HG03457 (cell line): ENCODE data around the gene UBASH3A.
"Not testable (repeated sequence)": the region's sequence is repeated elsewhere in the genome, so short reads cannot be mapped to it uniquely, and the experiment has no call there.

Experiments used
- ATAC-seq: cut with Tn5 transposase; IDR thresholded peaks from one replicate; pipeline ENCODE4 v1.9.1; 2021; ENCODE audit warnings: moderate number of reproducible peaks; ENCODE audit not compliant: unreplicated experiment

The UBASH3A gene

DNA sequence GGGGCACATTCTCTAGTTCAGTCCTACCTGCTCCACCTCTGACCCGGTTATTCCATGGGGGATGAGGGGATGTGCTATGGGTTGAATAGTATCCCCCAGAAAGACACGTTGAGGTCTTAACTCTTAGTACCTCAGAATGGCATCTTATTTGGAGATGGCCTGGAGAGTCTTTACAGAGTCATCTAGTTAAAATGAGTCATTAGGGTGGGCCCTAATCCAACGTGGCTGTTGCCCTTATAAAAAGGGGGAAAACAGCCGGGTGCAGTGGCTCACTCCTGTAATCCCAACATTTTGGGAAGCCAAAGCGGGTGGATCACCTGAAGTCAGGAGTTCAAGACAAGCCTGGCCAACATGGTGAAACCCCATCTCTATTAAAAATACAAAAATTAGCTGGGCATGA lies 13.5 kb upstream of the UBASH3A start:
- ATAC-seq: no peak

DNA sequence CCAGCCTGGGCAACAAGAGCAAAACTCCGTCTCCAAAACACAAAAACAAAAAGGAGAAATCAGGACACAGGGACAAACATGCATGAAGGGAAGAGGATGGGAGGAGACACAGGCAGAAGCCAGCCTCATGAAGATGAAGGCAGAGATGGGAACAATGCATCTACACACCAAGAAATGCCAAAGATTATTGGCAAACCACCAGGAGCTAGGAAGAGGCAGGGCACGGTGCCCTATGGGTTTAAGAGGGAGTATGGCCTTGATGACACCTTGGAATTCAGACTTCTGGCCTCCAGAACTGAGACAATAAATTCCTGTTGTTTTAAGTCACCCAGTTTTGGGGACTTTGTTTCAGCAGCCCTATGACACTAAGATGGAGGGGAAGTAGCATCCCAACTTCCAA lies 13.0 kb upstream of the UBASH3A start:
- ATAC-seq: no peak

DNA sequence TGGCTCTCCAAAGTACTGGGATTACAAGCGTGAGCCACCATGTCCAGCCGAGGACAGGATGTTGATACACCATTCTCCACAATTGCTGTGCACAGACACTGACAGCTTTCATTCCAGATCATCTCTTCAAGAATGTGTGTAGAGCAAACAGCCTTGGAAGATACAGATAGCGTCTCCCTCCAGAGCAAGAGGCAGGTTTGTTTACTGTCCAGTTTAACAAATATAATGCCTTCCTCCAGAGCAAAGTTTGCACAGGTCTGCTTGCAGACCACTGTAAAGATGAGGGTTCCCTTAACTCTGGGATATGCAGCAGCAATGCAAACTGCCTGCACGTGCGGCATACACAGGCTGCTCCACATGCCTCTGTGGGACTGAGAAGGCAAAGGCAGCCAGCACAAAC lies 12.4 kb upstream of the UBASH3A start:
- no peak for ATAC-seq

DNA sequence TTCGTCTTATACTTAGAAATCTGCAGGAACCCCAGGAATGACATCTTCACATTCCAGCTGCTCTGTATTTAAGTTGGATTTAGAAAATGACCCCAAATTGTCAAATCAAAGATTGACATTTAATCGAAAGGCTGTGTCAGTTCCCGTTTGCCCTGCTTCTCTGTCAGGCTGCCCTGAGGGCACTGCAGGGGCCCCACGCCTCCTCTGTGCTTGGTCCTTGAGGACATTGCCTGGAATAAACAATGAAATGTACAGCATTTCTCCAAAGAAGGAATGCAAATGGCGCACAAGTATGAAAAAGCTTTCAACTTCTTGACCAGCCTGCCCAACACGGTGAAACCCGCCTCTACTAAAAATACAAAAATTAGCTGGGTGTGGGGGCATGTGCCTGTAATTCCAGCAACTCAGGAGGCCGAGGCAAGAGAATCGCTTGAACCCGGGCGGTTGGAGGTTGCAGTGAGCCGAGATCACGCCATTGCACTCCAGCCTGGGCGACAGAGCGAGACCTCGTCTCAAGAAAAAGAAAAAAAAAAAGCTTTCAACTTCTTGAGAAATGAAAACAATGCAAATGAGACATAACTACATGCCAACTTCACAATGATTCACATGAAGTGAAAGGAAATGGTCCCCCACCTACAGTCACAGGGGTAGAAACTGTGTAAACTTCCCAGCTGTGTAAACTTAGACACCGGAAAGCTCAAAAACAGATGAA lies 10.8 kb upstream of the UBASH3A start:
- ATAC-seq: no peak

DNA sequence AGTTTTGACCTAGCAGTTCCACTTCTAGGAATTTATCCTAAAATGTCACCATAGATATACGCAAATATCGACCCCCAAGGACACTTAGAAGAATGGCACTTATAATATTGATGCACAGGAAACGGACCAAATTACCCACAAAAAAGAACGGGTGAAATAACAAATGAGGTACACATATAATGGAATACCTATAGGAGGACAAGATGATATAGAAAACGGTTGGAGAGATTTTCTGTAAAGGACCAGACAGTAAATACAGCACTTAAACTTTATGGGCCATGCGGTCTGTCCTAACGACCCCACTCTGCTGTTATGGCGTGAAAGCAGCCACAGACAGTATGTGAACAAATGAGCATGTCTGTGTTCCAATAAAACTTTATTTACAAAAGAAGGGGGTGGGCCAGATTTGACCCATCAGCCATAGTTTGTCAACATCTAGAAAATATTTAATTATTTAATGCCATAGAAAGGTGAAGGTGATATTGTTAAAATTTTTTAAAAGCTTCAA lies 10.2 kb upstream of the UBASH3A start:
- ATAC-seq: no peak

DNA sequence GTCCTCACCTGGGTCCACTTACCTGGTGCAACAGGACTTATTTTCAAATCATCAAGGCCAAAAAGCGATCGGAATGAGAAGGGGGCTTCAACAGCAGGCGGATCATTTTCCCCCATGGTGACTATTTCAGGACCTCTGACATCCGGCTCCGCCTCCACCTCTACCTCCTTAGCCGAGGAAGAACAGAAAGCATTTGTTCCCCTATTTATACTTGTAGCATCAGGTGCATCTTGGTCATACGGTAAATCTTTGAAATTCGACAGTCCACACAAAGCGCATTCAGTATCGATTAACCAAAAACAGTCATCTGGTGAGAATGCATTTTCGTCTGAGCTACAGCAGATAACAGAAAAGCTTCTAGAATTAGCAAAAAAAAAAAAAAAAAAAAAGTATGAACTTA lies 8.4 kb upstream of the UBASH3A start:
- ATAC-seq: no peak

GRCh38 chr21:42395905-42396651 lies 7.6 kb upstream of the UBASH3A start, which contains the start of gene TMPRSS3:
TSS of gene TMPRSS3 (minus strand) at chr21:42396052. CDS start at chr21:42395417, 635 bp downstream.
- ATAC-seq: no peak

GRCh38 chr21:42396799-42397745 lies 6.6 kb upstream of the UBASH3A start:
- no peak for ATAC-seq

GRCh38 chr21:42397746-42398394 lies 5.8 kb upstream of the UBASH3A start:
- no peak for ATAC-seq

DNA sequence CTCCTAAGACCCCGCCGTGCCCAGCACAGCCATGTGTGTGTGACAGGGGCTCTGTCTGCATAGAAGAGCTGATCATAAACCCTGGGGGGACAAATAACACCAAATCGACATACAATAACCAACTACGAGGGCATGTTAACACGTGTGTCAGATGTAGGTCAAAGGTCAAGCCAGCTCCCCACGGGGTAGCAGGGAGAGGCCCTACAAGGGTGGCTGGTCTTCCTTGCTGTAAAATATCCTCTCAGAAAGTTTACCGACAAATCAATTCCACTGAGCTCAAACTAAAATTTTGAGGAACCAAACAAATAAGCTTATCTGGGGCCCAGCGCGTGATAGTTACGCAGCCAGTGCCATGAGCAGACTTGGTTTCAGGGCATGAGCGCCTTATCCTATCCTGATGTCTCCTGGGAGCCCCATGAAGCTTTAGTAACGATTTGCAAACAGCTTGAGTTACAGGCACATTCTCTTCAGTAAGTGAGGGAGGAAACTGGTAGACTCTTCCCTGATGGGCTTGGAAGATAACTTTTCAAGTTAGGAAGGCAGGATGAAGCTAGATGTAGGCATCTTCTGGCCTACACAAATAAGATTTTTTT lies 5.2 kb upstream of the UBASH3A start:
- no peak for ATAC-seq

DNA sequence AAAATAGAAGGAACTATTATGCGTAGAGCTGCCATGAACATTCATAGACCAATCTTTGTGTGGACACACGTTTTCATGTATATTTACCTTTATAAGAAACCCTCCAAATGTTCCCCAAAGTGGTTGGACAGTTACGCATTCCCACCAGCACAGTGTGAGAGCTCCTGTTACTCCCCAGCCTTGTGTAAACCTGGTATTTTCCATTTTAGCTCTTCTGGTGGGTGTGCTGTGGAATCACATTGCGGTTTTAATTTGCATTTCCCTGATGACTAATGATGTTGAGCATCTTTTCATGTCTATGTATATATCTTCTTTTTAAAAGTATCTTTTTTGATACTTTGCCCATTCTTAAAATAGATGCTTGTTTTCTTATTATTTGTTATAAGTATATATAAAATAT lies 3.2 kb upstream of the UBASH3A start:
- no peak for ATAC-seq

DNA sequence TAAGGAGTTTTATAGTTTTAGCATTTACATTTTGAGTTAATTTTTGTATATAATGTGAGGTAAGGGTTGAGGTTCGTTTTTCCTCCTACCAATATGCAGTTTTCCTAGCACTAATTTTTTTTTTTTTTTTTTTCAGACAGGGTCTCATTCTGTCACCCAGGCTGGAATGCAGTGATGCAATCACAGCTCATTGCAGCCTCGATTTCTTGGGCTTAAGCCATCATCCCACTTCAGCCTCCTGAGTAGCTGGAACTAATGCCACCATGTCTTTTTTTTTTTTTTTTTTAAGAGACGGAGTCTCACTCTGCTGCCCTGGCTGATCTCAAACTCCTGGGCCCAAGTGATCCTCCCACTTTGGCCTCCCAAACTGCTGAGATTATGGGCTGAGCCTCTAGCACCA lies 2.5 kb upstream of the UBASH3A start:
- no peak for ATAC-seq

DNA sequence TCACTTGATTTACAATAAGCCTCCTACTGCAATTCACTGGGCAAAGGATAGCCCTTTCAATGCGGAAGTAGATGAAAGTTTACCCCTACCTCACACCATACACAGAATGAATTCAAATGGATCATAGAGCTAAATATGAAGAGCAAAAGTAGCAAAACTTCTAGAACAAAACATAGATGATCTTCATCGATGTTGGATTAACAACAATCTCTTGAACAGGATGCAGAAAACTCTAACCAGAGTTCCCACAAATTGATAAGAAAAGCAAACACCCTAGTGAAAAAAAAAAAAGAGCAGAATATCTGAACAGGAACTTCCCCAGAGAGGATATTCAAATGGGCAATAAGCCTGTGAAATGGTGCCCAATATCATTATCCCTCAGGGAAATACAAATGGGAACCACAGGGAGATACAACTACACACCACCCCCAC lies 1.9 kb upstream of the UBASH3A start:
- ATAC-seq: no peak

DNA sequence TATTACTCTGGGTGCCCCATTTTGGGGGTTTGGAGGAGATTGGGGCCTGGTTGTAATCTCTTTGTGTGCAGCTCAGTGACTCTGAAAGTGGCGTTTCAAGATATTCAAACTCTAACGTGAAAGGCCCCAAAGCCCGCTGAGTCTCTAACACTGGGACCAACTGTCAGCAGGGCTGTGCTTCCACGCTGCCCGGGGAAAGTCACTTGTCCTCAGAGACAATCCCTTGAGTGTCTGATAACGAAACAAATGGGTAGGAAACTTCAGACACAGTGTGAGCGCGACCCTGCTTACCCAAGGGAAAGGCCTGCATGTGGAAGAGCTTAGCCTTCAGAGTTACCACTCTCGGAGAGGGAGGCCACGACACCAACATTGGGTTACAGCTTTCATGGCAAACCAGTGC lies 837 bp downstream of the UBASH3A start:
- ATAC-seq: no peak

- no peak for ATAC-seq
Observed at GRCh38 chr21:42405064-42406013, 1.6 kb downstream of the UBASH3A start.

- ATAC-seq: no peak
Observed at GRCh38 chr21:42406201-42406621, 2.5 kb downstream of the UBASH3A start.

DNA sequence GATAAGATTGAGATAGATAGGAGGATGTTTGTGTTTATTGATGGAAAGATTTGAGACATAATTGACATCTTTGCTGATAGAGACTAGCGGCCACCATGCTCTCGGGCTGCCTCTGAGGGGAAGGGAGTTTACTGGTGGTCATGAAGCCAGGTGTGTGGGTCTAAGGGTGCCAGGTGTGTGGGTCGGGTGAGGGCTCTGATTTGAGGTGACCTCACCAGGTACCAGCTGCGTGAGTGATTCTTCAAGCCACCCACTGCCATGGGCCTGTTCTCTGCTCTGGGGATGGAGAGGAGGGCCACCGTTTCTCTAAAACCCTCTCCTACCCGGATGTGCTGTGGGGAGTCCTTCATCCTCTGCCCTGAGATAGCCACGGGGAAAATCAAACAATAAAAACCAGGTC lies 3.2 kb downstream of the UBASH3A start:
- ATAC-seq: no peak

DNA sequence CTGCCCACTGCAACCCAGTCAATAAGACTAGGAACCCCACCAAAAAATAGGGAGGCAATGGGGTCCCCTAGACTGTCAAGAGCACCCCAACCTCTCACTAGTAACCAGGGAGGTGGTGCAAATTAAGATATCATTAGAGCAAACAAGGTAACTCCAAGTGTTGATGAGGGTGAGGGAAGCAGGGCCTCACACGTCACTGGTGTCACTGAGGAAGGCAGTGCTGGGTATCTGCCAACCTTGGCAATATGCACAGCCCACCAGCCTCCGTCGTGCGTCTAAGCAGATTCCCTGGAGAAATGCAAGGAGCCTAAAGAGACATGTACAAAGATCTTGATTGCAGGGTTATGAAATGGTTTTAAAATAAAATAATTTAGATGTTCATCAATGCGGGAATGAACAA lies 3.8 kb downstream of the UBASH3A start:
- no peak for ATAC-seq

- not testable (repeated sequence) for ATAC-seq
Observed at GRCh38 chr21:42408718-42409117, 5.0 kb downstream of the UBASH3A start.
